Suppressor macrophage treated with lipopolysaccharide for 4 hours (primary cell): ENCODE measurements around the gene ZFYVE1.
A peak's percentile ranks its signal among the peaks of the same experiment; 100 is the strongest.

Experiments used
- DNase-seq: peaks from one replicate; pipeline ENCODE4 v3.0.0-alpha.2; 2020

The ZFYVE1 gene

DNA sequence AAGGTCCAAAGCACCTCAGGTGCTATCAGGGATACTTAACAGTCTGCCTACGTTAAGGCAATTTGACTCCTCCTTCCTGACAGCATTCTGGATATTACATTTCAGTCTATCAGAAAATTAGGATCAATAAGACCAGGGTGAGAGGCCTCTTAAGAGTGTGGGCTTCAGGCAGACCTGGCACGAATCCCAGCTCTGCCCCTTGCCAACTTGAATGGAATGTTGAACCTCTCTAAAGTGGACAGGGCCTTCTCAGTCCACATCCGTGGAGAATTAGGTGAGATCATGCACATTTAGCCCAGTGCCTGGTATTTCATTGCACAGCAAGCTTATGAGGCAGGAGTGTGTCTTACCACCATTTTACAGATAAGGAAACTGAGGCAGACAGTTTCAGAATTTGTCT is 74.7 kb downstream of the ZFYVE1 start:
- no peak for DNase-seq

DNA sequence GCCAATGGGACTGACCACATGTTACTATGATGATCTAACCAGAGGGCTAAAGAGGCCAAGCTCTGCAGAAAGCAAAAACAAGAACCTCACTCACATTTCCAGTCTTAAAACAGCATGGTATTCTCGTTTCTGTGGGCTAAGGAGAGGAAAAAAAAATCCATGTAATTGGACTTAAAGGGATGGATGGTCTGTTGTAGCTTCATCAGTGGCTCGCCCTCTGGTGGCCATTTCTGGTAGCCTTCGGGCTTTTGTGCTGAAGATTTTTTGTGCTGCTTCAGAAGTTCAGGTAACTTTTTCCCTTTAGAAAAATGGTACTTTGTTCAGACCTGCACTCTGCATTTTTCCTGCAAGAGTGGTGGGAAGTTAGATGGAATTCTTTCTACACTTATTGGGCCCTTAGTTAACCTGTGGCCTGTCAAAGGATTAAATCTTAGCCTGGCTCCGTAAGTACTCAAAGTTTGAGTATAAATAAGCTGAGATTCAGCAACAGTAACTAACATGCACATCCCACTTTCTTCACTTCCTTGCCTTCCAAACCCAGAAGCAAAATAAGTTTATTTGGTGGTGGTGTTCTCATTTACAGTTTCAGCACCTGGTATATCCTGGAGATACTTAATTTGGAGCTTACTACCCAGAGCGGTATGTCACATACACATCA is 78.3 kb downstream of the ZFYVE1 start:
- DNase-seq = peak; percentile 72

DNA sequence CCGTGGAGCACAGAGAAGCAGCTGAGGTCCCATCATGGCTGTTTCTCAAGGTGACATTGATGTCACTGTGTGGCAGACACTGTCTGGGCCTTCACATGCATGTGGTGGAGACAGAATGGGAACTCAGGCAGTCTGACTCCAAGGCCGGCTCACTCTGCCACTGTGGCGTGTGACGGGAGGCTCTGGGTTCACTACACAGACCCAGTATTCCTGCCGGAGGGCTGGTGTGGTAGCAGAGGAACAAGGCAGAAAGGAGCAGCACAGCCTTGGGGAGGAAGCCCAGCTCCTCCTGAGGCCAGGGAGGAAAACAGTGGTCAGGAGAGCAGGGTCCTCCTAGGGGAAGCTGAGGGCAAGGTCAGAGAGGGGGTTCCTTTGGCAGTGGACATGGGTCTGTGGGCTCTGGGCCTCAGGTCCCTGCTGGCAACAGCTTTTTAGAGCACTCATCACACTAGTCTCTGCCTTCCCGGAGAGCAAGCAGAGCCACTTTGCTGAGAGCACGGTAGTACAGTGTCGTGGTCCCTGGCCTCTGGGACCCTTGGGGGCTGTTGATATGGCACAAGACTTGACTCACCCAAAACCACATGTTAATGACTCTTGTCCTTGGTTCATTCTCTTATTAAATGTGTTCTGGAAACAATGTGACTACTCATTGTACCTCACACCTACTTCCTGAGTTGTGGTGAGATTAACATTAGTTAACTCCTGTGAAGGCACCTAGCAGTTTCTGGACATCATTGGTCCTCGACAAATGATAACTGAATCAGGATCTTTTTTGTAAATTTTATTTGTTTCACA is 79.3 kb downstream of the ZFYVE1 start:
- no peak for DNase-seq

DNA sequence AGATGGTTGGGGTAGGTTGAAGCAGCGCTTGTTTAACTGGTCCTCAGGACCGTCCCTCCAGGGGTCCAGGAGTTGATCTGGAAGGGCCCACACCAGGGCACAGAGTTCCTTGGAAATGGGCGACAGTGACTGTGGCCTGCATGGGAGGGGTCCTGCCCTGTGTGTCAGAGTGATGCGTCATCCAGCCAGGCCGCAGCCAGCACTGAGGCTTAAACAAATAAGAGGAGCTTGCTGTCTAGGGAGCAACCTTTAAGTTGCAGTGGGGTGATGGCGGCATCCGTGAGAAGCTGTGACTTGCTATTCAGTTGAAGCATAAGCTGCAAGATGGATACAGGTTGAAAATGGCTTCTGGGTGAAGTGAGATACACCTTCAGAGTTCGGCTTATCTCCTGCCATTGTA is 80.4 kb downstream of the ZFYVE1 start:
- no peak for DNase-seq

DNA sequence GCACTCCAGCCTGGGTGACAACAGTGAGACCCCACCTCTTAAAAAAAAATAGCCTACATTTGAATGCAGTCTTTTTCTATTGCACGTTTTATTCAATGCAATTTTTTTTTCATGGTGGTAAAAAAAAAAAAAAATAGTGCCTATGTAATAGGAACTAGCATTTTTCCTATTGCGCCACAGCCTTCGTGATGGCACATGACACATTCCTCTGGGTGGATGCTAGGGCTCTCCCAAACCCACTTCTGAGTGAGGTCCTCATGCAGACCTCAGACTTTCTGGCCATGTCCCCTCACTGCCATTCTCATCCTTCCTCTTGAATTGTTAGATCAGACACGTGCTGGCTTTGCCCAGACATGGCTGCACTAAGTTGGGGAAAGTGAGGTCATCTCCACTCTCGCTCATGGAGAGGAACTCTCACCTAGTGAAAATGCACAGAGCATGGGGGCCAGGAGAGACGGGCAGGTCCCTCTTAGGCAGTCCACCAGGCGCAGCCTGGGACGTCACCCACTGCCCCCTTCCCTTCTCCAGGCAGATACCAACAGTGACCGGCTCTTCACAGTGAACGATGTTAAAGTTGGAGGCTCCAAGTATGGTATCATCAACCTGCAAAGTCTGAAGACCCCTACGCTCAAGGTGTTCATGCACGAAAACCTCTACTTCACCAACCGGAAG is 81.4 kb downstream of the ZFYVE1 start:
- peak; percentile 22 for DNase-seq

DNA sequence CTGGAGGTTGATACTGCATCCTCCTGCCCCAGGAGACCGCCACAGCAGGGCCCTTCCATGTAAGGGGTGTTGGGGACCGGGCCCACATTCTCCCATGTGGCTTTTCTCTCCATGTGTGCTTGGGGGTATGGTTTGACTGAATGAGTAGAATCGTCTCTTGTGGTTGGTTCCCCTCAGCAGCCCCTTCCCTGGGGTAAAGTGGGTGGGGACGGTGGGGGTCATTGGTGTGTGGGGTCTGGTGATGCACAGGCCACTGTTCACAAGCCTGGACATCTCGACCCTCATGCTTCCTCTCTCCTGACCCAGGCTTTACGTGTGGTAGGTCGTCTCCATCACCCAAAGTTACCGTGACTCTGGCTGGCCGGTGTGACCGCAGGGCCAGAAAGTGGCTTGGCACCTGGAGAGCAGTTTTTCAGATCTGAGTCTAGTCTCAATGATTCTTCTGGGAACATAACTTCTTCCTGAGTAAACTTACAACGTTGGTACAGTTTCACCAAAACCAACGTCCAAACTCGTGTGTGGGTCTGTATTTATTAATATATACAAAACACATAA is 83.0 kb downstream of the ZFYVE1 start:
- DNase-seq = no peak

DNA sequence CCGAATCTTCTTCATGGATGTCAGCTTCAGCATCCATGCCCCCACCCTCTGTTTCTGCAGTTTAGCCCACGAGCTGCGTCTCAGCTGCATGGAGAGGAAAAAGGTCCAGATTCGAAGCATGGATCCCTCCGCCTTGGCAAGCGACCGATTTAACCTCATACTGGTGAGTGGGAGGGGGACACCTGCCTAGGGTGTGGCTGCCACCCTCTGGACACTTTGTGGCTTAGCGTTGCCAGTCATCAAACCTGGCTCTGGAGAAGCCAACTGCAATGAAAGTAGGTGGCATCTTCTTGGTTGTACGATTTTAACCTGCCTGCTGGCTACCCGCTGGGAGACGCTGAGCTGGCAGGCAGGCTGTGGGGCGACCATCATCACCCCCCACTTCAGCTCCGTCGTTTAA is 84.0 kb downstream of the ZFYVE1 start:
- DNase-seq = no peak

DNA sequence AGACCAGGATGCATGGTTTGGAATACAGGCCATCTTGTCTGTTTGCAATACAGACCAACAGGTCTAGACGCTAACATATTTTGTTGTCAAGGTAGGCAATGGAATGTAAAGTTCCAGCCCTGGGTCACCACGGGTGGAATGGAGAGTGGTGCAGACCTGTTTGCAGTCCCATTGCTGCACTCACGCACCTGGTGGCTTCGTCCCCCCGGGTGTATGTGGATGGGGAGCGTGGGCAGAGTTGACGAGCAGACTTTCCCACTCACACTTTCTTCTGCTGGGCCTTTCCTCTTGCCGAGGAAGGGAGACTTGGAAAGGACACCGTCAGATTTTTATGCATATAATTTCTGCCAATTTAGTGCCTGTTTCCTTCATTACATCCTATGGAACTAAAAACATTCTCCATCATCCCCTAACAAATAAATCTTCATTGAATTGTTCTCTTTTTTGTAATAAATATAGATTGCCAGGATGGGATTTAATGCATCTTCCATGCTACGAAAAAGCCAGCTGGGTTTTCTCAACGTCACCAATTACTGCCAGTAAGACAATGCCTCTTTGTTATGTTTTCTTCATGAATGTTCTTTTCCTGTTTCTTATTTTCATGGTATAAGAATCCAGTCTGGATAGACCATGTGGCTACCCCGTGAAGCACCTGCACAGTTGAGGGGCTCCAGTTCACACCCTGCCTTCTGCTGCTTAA is 85.5 kb downstream of the ZFYVE1 start:
- no peak for DNase-seq

DNA sequence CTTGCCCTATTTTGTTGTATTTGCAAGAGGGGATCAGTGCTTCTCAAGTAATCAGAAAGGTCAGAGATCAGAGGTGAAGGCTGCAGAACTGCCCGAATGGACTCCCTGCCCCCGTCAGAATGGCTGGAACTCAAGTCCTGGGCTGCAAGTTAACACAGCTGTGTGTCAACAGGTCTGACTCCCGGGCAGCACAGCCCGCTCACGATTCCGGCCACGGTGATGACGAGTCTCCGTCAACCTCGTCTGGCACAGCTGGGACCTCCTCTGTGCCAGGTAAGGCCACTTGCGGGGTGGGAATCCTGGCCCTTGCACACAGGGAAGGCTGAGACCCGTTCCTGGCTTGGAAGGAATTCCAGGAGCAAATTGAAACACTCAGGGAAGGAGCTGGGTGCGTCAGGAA is 87.3 kb downstream of the ZFYVE1 start:
- no peak for DNase-seq

DNA sequence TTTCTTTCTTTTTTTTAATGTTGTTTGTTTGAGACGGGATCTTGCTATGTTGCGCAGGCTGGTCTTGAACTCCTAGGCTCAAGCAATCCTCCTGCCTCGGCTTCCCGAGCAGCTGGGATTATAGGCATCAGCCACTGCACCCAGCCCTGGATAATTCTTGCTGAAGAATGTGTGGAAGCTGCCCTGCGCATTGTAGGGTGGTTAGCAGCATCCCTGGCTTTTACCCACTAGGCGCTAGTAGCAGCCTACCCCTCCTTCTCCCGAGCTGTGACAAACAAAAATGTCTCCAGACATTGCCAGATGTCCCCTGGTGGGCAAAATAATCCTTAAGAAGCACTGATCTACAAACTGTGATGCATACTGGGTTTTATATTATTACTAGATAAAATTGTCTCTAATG is 94.0 kb downstream of the ZFYVE1 start:
- no peak for DNase-seq

DNA sequence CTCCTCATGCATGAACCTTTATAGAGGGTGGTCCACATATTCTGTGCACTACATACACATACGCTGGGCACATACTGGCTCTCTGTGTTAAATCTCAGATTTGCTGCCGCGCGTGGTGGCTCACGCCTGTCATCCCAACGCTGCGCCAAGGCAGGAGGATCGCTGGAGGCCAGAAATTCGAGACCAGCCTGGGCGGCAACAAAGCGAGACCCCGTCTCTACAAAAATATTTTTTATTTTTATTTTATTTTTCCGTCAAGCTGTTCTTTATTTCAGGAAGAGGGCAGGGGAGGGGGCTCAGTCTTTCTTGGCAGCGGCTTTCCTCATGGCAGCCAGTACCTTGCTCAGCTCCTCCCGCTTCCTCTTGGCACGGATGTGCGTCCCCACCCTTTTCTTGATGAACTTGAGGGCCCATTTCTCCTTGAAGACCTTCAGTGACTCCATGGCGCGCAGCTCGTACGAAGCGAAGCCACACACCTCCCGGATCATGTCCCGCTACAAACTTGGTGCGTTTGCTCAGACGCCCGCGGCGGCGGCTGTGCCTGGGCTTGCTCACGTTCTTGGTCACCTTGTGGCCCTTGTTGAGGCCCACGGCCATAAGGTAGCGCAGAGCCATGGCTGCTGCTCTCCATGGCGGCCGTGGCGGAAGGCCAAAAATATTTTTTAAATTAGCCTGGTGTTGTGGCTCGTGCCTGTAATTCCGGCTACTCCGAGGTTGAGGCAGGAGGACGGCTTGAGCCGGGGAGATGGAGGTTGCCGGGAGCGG is 97.4 kb downstream of the ZFYVE1 start:
- DNase-seq = no peak

DNA sequence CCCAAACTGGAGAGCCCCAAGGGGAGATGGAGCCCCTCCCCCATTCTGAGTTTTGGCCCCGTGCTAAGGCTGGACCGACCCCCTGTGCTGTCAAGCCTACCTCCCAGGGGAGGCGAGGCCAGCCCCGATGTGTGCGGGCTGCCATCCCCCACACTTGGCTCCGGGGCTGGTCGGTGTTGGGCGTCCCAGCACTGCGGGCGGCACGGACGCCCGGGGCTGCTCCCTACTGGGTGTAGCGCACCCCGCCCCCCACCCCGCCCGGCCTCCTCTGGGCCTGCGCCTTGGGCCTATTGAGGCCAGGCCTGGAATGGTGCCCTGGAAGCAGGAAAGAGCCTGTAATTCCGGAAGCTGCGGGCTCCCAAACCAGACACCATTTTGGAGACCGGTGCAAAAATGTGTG is 98.0 kb downstream of the ZFYVE1 start:
- no peak for DNase-seq

DNA sequence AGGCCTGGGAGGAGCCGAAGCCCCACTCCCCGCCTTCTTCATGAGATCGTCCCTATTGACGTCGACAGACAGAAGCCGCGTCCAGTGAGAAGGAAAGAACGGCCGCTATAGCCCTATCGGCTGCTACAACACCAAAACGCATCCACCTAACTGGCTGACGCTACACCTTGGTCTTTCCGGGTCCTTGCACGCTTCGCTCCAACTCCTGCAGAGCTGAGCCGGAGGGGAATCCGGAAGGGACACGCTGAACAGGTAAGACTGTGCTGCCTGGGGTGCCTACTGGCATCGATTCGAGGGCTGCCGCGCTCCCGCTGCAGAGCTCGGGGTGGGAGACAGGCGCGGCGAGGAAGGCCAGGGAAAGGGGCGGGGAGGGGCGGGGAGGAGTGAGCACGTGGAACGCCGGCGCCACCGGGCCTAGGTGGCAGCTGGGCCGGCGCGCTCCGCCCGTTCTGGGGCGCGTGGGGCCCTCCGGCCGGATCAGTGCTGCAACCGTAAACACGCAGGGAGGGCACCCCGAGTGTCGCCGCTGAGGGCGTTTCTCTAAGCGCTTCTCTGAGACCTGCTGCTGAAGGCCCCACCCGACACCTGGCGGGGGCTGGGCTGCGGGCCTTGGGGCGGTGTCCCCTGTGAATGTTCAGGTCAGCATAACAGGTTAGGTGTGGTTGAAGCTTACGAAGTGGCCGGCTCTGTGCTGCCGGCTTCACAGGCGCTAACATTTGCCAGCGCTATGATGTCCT is 100.4 kb downstream of the ZFYVE1 start, which contains the start of gene DCAF4:
Gene DCAF4 (plus strand): TSS at position 173 of the 737 bp plus-strand sequence. CDS start 11,515 bp downstream, outside the sequence.
- DNase-seq = peak; percentile 97

DNA sequence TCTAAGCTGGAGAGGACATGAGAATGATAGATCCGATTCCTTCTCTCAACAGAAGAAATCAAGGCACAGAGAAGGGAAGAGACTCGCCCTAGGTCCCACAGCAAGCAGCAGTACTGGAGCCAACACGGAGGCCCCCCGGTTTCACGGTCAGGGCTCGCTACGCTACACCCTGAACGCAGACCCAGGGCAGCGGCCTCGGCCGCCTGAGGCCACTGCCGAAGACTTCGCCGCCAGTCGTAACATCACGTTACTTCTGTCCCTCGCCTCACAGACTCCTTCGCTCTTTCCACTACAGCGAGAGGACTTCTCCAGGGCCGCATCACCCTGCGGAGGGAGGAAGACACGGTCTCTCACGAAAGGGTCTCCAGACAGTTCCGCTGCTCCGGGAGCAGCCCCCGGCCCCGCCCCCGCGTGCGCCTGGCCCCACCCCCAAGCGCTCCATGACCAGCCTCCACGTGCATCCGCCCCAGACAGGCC is 101.1 kb downstream of the ZFYVE1 start:
- no peak for DNase-seq

DNA sequence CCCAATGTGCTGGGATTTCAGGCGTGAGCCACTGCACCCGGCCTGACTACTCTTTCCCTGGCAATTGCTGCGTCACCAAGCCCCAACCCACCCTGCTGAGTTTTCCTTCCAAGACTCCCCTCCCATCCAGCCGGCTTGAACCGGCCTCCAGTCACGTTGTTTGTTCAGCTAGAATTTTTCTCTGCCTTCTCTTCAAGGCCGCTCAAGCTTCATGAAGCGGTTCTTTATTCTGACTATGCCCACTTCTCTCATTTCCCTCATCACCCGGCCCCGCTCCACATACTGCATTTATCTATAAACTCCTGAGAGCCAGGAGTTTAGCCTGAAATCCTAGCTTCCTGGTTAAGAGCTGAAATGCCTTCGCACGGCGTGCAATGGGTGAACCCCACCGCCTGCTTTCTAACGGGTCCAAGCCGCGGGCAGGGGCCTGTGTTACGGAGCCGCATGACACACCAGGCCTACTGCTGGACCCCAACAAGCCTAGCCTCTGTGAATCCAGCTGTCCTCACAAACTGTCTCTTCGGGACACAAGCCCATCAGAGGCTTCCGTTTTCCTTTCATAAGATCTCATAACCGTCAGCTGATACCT is 101.6 kb downstream of the ZFYVE1 start:
- DNase-seq = no peak

DNA sequence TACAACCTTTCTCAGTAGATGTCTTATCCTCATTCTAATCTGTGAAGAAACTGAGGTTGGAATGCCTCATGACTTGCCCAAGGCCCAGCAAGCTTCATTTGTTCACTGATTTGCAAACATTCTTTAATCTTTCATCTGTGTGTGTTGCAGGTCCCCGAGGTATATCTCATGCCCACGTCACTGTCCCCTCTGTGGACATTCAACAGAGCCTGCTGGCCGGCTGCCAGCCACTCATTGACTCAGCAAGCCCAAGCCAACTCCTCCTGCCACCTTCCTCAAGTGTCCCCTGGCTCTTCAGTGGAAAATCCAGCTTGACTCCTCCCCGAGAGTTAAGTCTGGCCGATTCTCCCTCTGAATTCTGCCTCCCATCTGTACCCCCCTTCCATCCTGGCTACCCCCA is 102.6 kb downstream of the ZFYVE1 start:
- no peak for DNase-seq

DNA sequence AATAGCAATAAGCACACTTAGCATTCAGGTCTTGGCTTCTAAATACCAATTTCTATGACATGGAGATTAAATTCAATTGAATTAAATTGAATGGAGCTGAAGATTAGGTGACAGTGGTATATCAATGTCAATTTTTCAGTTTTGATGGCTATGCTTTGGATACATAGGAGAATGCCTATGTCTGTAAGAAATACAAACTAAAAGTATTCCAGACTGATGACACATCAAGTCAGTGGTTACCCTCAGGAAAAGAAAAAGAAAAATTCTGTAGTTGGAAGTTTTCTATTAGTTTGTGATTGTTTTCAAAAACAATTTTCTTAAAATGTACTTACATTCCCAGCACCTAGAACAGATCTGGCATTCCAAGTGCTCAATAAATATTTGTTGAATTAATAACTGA is 105.5 kb downstream of the ZFYVE1 start:
- no peak for DNase-seq

DNA sequence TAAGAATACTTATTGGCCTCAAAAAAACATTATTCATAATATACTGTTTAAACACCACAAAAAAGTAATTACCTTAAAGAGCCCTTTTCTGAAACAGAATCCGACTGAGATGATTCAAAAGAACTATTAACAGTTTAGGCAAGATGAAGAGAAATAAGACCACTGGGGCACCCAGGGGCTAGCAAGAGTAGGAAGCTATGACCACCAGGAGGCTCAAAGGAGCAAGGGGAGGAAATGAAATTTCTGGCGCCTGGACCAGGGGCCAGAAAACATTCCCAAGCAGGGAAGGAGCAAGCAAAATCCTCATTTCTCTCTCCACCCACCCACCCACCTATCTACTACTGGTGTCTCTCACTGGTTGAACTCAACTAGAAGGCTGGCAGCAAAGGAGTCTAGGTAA is 106.9 kb downstream of the ZFYVE1 start:
- DNase-seq = no peak
